Lower lobe of right lung (tissue), 2 donors: ENCODE data around the gene PCDHGA6. TPM values are rescaled to one million over a fixed set of nuclear protein-coding genes. Genes with fewer than 3 reads are reported as not detected.
"Not testable (repeated sequence)": the region's sequence is repeated elsewhere in the genome, so short reads cannot be mapped to it uniquely, and the experiment has no call there.

Experiments
- ATAC-seq, 2 donors: fragments of 200-7000 bp; cut with Tn5 transposase; one replicate each; pipeline ENCODE4 v1.9.1; 2020 to 2022; ENCODE audit warnings: mild to moderate bottlenecking in 2 of 2, moderate library complexity in 2 of 2
- DNase-seq: peaks from one replicate; pipeline ENCODE4 v3.0.0-alpha.2; 2020
- H3K27ac ChIP-seq: fragments of 200-600 bp; one replicate; pipeline ENCODE4 v1.8.0; 2022
- H3K27me3 ChIP-seq: fragments of 200-600 bp; one replicate; pipeline ENCODE4 v1.8.0; 2022; ENCODE audit warnings: low read depth
- H3K36me3 ChIP-seq: fragments of 200-600 bp; one replicate; pipeline ENCODE4 v1.8.0; 2022; ENCODE audit warnings: mild to moderate bottlenecking
- H3K4me1 ChIP-seq: fragments of 200-600 bp; one replicate; pipeline ENCODE4 v1.8.0; 2022
- H3K4me3 ChIP-seq: fragments of 200-600 bp; one replicate; pipeline ENCODE4 v1.8.0; 2022; ENCODE audit warnings: mild to moderate bottlenecking
- H3K9me3 ChIP-seq: fragments of 200-600 bp; one replicate; pipeline ENCODE4 v1.8.0; 2022
- CTCF ChIP-seq: fragments of 200-600 bp; IDR thresholded peaks from one replicate; pipeline ENCODE4 v1.8.0; 2022; ENCODE audit warnings: antibody characterized with exemption, mild to moderate bottlenecking
- intact Hi-C: fragments of 100-400 bp; cut with DNase I; formaldehyde crosslinking; loops from one replicate; pipeline ENCODE4 v1.11.0; 2022
- total RNA-seq: library from RNA; stranded (reverse); fragmentation: NEBNext Ultra II Directional; extraction: Animal tissue kit (Norgen Biotek cat#: 25700); gene quantifications from one replicate; pipeline ENCODE4 v1.2.1, GENCODE V29; 2021
- donor health status: DM: no; HTN: yes; CAD: no; lungs with severe emphysema.

Gene PCDHGA6
- total RNA-seq, 1 donor from 2014 or later, result 3.2 TPM

DNA sequence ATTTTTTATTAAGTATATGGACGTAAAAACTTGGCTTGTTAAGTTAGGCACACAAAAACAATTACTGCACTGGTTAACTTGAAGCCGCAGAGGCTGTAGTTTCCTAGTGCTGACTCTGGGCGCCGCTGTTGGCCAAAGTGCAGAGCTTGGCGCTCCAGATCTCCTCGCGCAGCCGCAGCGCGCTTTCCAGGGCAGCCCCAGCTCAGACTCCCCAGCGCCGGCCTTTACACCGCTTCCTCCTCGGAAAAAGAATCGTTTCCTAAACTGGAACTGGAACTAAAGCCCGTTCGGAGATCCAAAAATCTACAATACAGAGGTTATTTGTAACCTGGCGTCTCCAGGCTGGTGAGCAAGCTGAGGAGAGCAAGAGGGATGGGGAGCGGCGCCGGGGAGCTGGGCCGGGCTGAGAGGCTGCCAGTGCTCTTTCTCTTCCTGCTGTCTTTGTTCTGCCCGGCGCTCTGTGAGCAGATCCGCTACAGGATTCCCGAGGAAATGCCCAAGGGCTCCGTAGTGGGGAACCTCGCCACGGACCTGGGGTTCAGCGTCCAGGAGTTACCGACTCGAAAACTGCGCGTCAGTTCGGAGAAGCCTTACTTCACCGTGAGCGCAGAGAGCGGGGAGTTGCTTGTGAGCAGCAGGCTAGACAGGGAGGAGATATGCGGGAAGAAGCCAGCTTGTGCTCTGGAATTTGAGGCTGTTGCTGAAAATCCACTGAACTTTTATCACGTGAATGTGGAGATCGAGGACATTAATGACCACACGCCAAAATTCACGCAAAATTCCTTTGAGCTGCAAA, 24.3 kb downstream of the PCDHGA6 start, which contains the start of gene PCDHGB5:
PCDHGB5 (plus strand) TSS at position 192 of the 796 bp plus-strand sequence; CDS start at position 373, 181 bp downstream.
- peak; percentile 93 to 98 for ATAC-seq
- intact Hi-C loops, H3K4me1 ChIP-seq, H3K36me3 ChIP-seq, DNase-seq, H3K27ac ChIP-seq: not testable (repeated sequence)
- Histone ChIP-seq H3K9me3 (peaks cover 68% of the 10 kb centered on the region), H3K27me3 (peaks cover 47% of the 10 kb centered on the region), H3K4me3 (peak within 1 kb of the TSS; percentile 39)
- peak; percentile 60 for TF ChIP-seq CTCF

- H3K9me3 ChIP-seq, result peaks cover 68% of the 10 kb centered on the region
- H3K27me3 ChIP-seq, result peaks cover 45% of the 10 kb centered on the region
Observed at GRCh38 chr5:141398608-141399007, 24.9 kb downstream of the PCDHGA6 start.

DNA sequence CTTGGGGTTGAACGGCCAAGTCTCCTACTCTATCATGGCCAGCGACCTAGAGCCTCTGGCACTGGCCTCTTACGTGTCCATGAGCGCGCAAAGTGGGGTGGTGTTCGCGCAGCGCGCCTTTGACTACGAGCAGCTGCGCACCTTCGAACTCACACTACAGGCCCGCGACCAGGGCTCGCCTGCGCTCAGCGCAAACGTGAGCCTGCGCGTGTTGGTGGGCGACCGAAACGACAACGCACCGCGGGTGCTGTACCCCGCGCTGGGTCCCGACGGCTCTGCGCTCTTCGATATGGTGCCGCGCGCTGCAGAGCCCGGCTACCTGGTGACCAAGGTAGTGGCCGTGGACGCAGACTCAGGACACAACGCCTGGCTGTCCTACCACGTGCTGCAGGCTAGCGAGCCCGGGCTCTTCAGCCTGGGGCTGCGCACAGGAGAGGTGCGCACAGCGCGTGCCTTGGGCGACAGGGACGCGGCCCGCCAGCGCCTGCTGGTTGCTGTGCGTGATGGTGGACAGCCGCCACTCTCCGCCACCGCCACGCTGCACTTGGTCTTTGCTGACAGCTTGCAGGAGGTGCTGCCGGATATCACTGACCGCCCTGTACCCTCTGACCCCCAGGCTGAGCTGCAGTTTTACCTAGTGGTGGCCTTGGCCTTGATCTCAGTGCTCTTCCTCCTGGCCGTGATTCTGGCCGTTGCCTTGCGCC, 26.0 kb downstream of the PCDHGA6 start:
- no peak for DNase-seq

More at GRCh38 chr5:141398608-141399007, 24.9 kb downstream of the PCDHGA6 start:
- Histone ChIP-seq H3K4me1 (no peaks in the 10 kb centered on the region), H3K4me3 (no peak overlapping the region), H3K27ac (no peak overlapping the region), H3K36me3 (no peaks in the 10 kb centered on the region)
- no peak for ATAC-seq
- DNase-seq, result no peak
- no peak for TF ChIP-seq CTCF
- intact Hi-C loops, result no loop called here

DNA sequence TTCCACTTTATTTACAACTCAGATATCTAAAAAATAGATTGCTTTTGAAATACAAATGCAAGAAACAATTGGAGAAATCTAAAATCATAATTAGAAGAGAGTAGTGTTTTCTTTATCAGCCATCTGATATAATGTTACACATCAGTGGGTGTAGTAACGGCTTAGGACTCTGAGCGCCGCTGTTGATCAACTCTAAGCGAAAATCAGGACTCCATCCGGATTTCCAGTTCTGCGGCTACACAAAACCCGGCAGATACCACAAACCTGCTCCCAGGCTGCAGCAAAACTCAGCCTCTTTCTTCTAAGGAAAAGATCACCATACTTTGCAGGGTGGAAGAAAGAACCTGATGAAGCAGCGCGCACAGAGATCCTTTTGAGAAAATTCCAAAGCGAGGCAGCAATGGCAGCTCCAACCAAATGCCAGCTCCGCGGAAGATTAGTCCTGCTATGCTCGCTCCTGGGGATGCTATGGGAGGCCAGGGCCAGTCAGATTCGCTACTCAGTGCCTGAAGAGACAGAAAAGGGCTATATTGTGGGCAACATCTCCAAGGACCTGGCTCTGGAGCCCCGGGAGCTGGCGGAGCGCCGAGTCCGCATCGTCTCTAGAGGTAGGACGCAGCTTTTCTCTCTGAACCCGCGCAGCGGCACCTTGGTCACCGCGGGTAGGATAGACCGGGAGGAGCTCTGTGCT, 29.0 kb downstream of the PCDHGA6 start, which contains the start of gene PCDHGA9:
PCDHGA9 (plus strand) TSS at position 226 of the 691 bp plus-strand sequence; CDS start at position 401, 175 bp downstream.
- H3K36me3 ChIP-seq, result no peaks in the 10 kb centered on the region
- H3K27ac ChIP-seq, result no peak within 1 kb of the TSS
- TF ChIP-seq CTCF, result peak; percentile 33
- H3K4me3 ChIP-seq, result peak within 1 kb of the TSS; percentile 32
- peaks cover 49% of the 10 kb centered on the region for H3K9me3 ChIP-seq
- H3K4me1 ChIP-seq, result no peaks in the 10 kb centered on the region
- no peak for DNase-seq
- H3K27me3 ChIP-seq, result peaks cover 20% of the 10 kb centered on the region
- peak in 1 of 2 donors; percentile 47 for ATAC-seq
- intact Hi-C loops, result no loop called here

More for the DNA sequence above, 26.0 kb downstream of the PCDHGA6 start:
- Histone ChIP-seq H3K4me1 (no peaks in the 10 kb centered on the region), H3K4me3 (no peak overlapping the region), H3K27ac (no peak overlapping the region), H3K36me3 (no peaks in the 10 kb centered on the region), H3K27me3 (peaks cover 40% of the 10 kb centered on the region), H3K9me3 (peaks cover 63% of the 10 kb centered on the region)
- intact Hi-C loops, result no loop called here
- TF ChIP-seq CTCF, result no peak
- ATAC-seq, result no peak

DNA sequence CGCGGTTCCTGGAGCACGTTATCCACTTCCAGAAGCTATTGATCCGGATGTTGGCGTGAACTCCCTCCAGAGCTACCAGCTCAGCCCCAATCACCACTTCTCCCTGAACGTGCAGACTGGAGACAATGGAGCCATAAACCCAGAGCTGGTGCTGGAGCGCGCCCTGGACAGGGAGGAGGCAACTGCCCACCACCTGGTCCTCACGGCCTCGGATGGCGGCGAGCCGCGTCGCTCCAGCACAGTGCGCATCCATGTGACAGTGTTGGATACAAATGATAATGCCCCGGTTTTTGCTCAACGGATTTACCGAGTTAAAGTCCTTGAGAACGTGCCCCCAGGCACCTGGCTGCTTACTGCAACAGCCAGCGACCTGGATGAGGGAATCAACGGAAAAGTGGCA, 29.7 kb downstream of the PCDHGA6 start:
- peak overlapping the region; percentile 32 for H3K4me3 ChIP-seq
- DNase-seq, result no peak
- no peak for ATAC-seq
- H3K4me1 ChIP-seq, result no peaks in the 10 kb centered on the region
- TF ChIP-seq CTCF, result no peak
- peaks cover 20% of the 10 kb centered on the region for H3K27me3 ChIP-seq
- no peaks in the 10 kb centered on the region for H3K36me3 ChIP-seq
- H3K9me3 ChIP-seq, result peaks cover 54% of the 10 kb centered on the region
- intact Hi-C loops, result no loop called here
- H3K27ac ChIP-seq, result no peak overlapping the region
